Dendritic cell treated with granulocyte-macrophage colony-stimulating factor and Interleukin-4, amounts not matched to agents 40 ng/mL and 50 ng/mL, for 4 days (primary cell): ENCODE results near the gene LPA.
A peak's percentile ranks its signal among the peaks of the same experiment; 100 is the strongest.
"Not testable (repeated sequence)": the region's sequence is repeated elsewhere in the genome, so short reads cannot be mapped to it uniquely, and the experiment has no call there.

Source experiments
- H3K27ac Mint-ChIP-seq: one replicate; pipeline ENCODE4 v1.8.0; 2022; ENCODE audit warnings: mild to moderate bottlenecking, mixed read lengths
- H3K27me3 Mint-ChIP-seq: one replicate; pipeline ENCODE4 v1.8.0; 2022; ENCODE audit warnings: mild to moderate bottlenecking, mixed read lengths
- H3K36me3 Mint-ChIP-seq: one replicate; pipeline ENCODE4 v1.8.0; 2022; ENCODE audit warnings: low read depth, mixed read lengths
- H3K4me1 Mint-ChIP-seq: one replicate; pipeline ENCODE4 v1.8.0; 2022; ENCODE audit warnings: low read depth, mixed read lengths
- H3K4me3 Mint-ChIP-seq: one replicate; pipeline ENCODE4 v1.8.0; 2022; ENCODE audit warnings: mild to moderate bottlenecking, moderate library complexity, mixed read lengths
- H3K9me3 Mint-ChIP-seq: one replicate; pipeline ENCODE4 v1.8.0; 2022; ENCODE audit warnings: mixed read lengths
- intact Hi-C: fragments of 100-400 bp; cut with micrococcal nuclease; formaldehyde crosslinking; loops from one replicate; pipeline ENCODE4 v1.15.0; 2022

The LPA gene

GRCh38 chr6:160581406-160581805, 82.7 kb downstream of the LPA start:
- no peak overlapping the region for H3K4me3 Mint-ChIP-seq
- intact Hi-C loops: no loop called here
- no peaks in the 10 kb centered on the region for H3K4me1 Mint-ChIP-seq
- H3K27me3 Mint-ChIP-seq: no peaks in the 10 kb centered on the region
- H3K27ac Mint-ChIP-seq: no peak overlapping the region
- peaks cover 17% of the 10 kb centered on the region for H3K9me3 Mint-ChIP-seq
- H3K36me3 Mint-ChIP-seq: no peaks in the 10 kb centered on the region

GRCh38 chr6:160578515-160578914, 85.6 kb downstream of the LPA start:
- H3K27me3 Mint-ChIP-seq, H3K4me1 Mint-ChIP-seq, H3K36me3 Mint-ChIP-seq, H3K4me3 Mint-ChIP-seq, intact Hi-C loops, H3K27ac Mint-ChIP-seq: not testable (repeated sequence)
- peaks cover 13% of the 10 kb centered on the region for H3K9me3 Mint-ChIP-seq

GRCh38 chr6:160573943-160574342, 90.1 kb downstream of the LPA start:
- no peaks in the 10 kb centered on the region for H3K27me3 Mint-ChIP-seq
- no peaks in the 10 kb centered on the region for H3K36me3 Mint-ChIP-seq
- H3K4me1 Mint-ChIP-seq: no peaks in the 10 kb centered on the region
- no peak overlapping the region for H3K4me3 Mint-ChIP-seq
- H3K9me3 Mint-ChIP-seq: peaks cover 6% of the 10 kb centered on the region
- intact Hi-C loops: no loop called here
- H3K27ac Mint-ChIP-seq: no peak overlapping the region

GRCh38 chr6:160571201-160571600, 92.9 kb downstream of the LPA start:
- H3K4me3 Mint-ChIP-seq, H3K27ac Mint-ChIP-seq, H3K27me3 Mint-ChIP-seq, H3K4me1 Mint-ChIP-seq, H3K9me3 Mint-ChIP-seq, H3K36me3 Mint-ChIP-seq, intact Hi-C loops: not testable (repeated sequence)

GRCh38 chr6:160544802-160545201, 119.3 kb downstream of the LPA start:
- no peaks in the 10 kb centered on the region for H3K27me3 Mint-ChIP-seq
- intact Hi-C loops: no loop called here
- no peak overlapping the region for H3K4me3 Mint-ChIP-seq
- H3K27ac Mint-ChIP-seq: no peak overlapping the region
- no peaks in the 10 kb centered on the region for H3K9me3 Mint-ChIP-seq
- H3K4me1 Mint-ChIP-seq: no peaks in the 10 kb centered on the region
- no peaks in the 10 kb centered on the region for H3K36me3 Mint-ChIP-seq

GRCh38 chr6:160535270-160535669, 128.8 kb downstream of the LPA start:
- Mint-ChIP-seq H3K9me3 (no peaks in the 10 kb centered on the region), H3K4me1 (no peaks in the 10 kb centered on the region)

GRCh38 chr6:160534050-160534696, 129.9 kb downstream of the LPA start:
- no peaks in the 10 kb centered on the region for H3K36me3 Mint-ChIP-seq
- no peaks in the 10 kb centered on the region for H3K9me3 Mint-ChIP-seq
- intact Hi-C loops: loop anchor here (1.0 to 5.0 kb wide), 2 partner anchors 14 to 397 kb away; no protein-coding TSS in a partner anchor
- no peak overlapping the region for H3K27ac Mint-ChIP-seq
- no peaks in the 10 kb centered on the region for H3K4me1 Mint-ChIP-seq
- H3K4me3 Mint-ChIP-seq: no peak overlapping the region
- H3K27me3 Mint-ChIP-seq: peaks cover 5% of the 10 kb centered on the region

More at GRCh38 chr6:160535270-160535669, 128.8 kb downstream of the LPA start:
- no peak overlapping the region for H3K4me3 Mint-ChIP-seq
- no peak overlapping the region for H3K27ac Mint-ChIP-seq
- no peaks in the 10 kb centered on the region for H3K27me3 Mint-ChIP-seq
- H3K36me3 Mint-ChIP-seq: no peaks in the 10 kb centered on the region
- intact Hi-C loops: no loop called here

- H3K4me3 Mint-ChIP-seq: no peak overlapping the region
- no peaks in the 10 kb centered on the region for H3K9me3 Mint-ChIP-seq
- H3K27me3 Mint-ChIP-seq: peaks cover 12% of the 10 kb centered on the region
- H3K36me3 Mint-ChIP-seq: no peaks in the 10 kb centered on the region
- H3K27ac Mint-ChIP-seq: no peak overlapping the region
- H3K4me1 Mint-ChIP-seq: no peaks in the 10 kb centered on the region
- intact Hi-C loops: loop anchor here (5.0 kb wide), 1 partner anchor 395 kb away; no protein-coding TSS in a partner anchor
These were observed 131.8 kb downstream of the LPA start for GRCh38 chr6:160532315-160532714.

GRCh38 chr6:160531826-160532225, 132.2 kb downstream of the LPA start:
- H3K27me3 Mint-ChIP-seq: peaks cover 16% of the 10 kb centered on the region
- no peak overlapping the region for H3K27ac Mint-ChIP-seq
- H3K4me3 Mint-ChIP-seq: no peak overlapping the region
- no peaks in the 10 kb centered on the region for H3K36me3 Mint-ChIP-seq
- intact Hi-C loops: loop anchor here (5.0 kb wide), 1 partner anchor 395 kb away; no protein-coding TSS in a partner anchor
- H3K4me1 Mint-ChIP-seq: no peaks in the 10 kb centered on the region
- no peaks in the 10 kb centered on the region for H3K9me3 Mint-ChIP-seq

- peaks cover 26% of the 10 kb centered on the region for H3K27me3 Mint-ChIP-seq
- H3K36me3 Mint-ChIP-seq, H3K4me3 Mint-ChIP-seq, H3K9me3 Mint-ChIP-seq, H3K27ac Mint-ChIP-seq, intact Hi-C loops, H3K4me1 Mint-ChIP-seq: not testable (repeated sequence)
These were observed 134.6 kb downstream of the LPA start for GRCh38 chr6:160529524-160529923.

GRCh38 chr6:160523223-160523622, 140.9 kb downstream of the LPA start:
- intact Hi-C loops: no loop called here

GRCh38 chr6:160520043-160520904, 143.8 kb downstream of the LPA start:
- Mint-ChIP-seq H3K27me3 (peaks cover 52% of the 10 kb centered on the region), H3K36me3 (no peaks in the 10 kb centered on the region), H3K9me3 (no peaks in the 10 kb centered on the region), H3K4me3 (peak overlapping the region; percentile 94), H3K27ac (peak overlapping the region; percentile 55), H3K4me1 (peaks cover 5% of the 10 kb centered on the region)
- intact Hi-C loops: loop anchor here (1.0 kb wide), 1 partner anchor 14 kb away; no protein-coding TSS in a partner anchor

More at GRCh38 chr6:160523223-160523622, 140.9 kb downstream of the LPA start:
- H3K9me3 Mint-ChIP-seq: no peaks in the 10 kb centered on the region
- H3K27me3 Mint-ChIP-seq: peaks cover 53% of the 10 kb centered on the region
- no peaks in the 10 kb centered on the region for H3K36me3 Mint-ChIP-seq
- no peak overlapping the region for H3K27ac Mint-ChIP-seq
- no peak overlapping the region for H3K4me3 Mint-ChIP-seq
- H3K4me1 Mint-ChIP-seq: peaks cover 5% of the 10 kb centered on the region

GRCh38 chr6:160519603-160520042, 144.5 kb downstream of the LPA start:
- no peaks in the 10 kb centered on the region for H3K36me3 Mint-ChIP-seq
- no peaks in the 10 kb centered on the region for H3K9me3 Mint-ChIP-seq
- peak overlapping the region; percentile 94 for H3K4me3 Mint-ChIP-seq
- H3K4me1 Mint-ChIP-seq: peaks cover 5% of the 10 kb centered on the region
- H3K27me3 Mint-ChIP-seq: peaks cover 51% of the 10 kb centered on the region
- intact Hi-C loops: loop anchor here (1.0 kb wide), 1 partner anchor 15 kb away; no protein-coding TSS in a partner anchor
- peak overlapping the region; percentile 55 for H3K27ac Mint-ChIP-seq

- intact Hi-C loops: no loop called here
- Mint-ChIP-seq H3K36me3 (no peaks in the 10 kb centered on the region), H3K27ac (no peak overlapping the region), H3K27me3 (peaks cover 54% of the 10 kb centered on the region), H3K9me3 (no peaks in the 10 kb centered on the region), H3K4me1 (peaks cover 5% of the 10 kb centered on the region), H3K4me3 (no peak overlapping the region)
These were observed 144.9 kb downstream of the LPA start for GRCh38 chr6:160519133-160519532.
